Measurements from ENCODE around the gene ARMC9. TPM values are rescaled to one million over a fixed set of nuclear protein-coding genes. Genes with fewer than 3 reads are reported as not detected.
"Not testable (repeated sequence)": the region's sequence is repeated elsewhere in the genome, so short reads cannot be mapped to it uniquely, and the experiment has no call there.

Gene ARMC9
- total RNA-seq, 1 donor from 2014 or later, result 19.2 TPM

GRCh38 chr2:231244382-231245248 is 46.2 kb downstream of the ARMC9 start:
- peak; percentile 24 for DNase-seq (ENCODE audit: low spot score)

- peak; percentile 50 for DNase-seq (ENCODE audit: low spot score)
Measured at GRCh38 chr2:231245249-231246094, 47.0 kb downstream of the ARMC9 start.

- no peak for DNase-seq (ENCODE audit: low spot score)
Measured at GRCh38 chr2:231246171-231246842, 47.9 kb downstream of the ARMC9 start.

- no peak for DNase-seq (ENCODE audit: low spot score)
Measured at GRCh38 chr2:231250146-231250545, 51.7 kb downstream of the ARMC9 start.

GRCh38 chr2:231250698-231251097 is 52.3 kb downstream of the ARMC9 start:
- DNase-seq (ENCODE audit: low spot score), result no peak

GRCh38 chr2:231253292-231253691 is 54.9 kb downstream of the ARMC9 start:
- not testable (repeated sequence) for DNase-seq (ENCODE audit: low spot score)

- DNase-seq (ENCODE audit: low spot score), result no peak
Measured at GRCh38 chr2:231256494-231256893, 58.1 kb downstream of the ARMC9 start.

GRCh38 chr2:231257763-231258162 is 59.3 kb downstream of the ARMC9 start:
- no peak for DNase-seq (ENCODE audit: low spot score)

- DNase-seq (ENCODE audit: low spot score), result no peak
Measured at GRCh38 chr2:231258701-231259100, 60.3 kb downstream of the ARMC9 start.

- no peak for DNase-seq (ENCODE audit: low spot score)
Measured at GRCh38 chr2:231259104-231259503, 60.7 kb downstream of the ARMC9 start.

GRCh38 chr2:231260442-231261208 is 62.2 kb downstream of the ARMC9 start:
- no peak for DNase-seq (ENCODE audit: low spot score)

- DNase-seq (ENCODE audit: low spot score), result no peak
Measured at GRCh38 chr2:231263118-231263831, 64.8 kb downstream of the ARMC9 start.

- DNase-seq (ENCODE audit: low spot score), result peak; percentile 16
Measured at GRCh38 chr2:231270221-231271114, 72.0 kb downstream of the ARMC9 start.

- DNase-seq (ENCODE audit: low spot score), result no peak
Measured at GRCh38 chr2:231272991-231273390, 74.6 kb downstream of the ARMC9 start.

- no peak for DNase-seq (ENCODE audit: low spot score)
Measured at GRCh38 chr2:231276987-231277386, 78.6 kb downstream of the ARMC9 start.

GRCh38 chr2:231277962-231278361 is 79.5 kb downstream of the ARMC9 start:
- no peak for DNase-seq (ENCODE audit: low spot score)

GRCh38 chr2:231278868-231279267 is 80.4 kb downstream of the ARMC9 start:
- no peak for DNase-seq (ENCODE audit: low spot score)

- DNase-seq (ENCODE audit: low spot score), result no peak
Measured at GRCh38 chr2:231280846-231281245, 82.4 kb downstream of the ARMC9 start.

GRCh38 chr2:231284296-231284695 is 85.9 kb downstream of the ARMC9 start:
- no peak for DNase-seq (ENCODE audit: low spot score)

GRCh38 chr2:231286964-231287363 is 88.5 kb downstream of the ARMC9 start:
- no peak for DNase-seq (ENCODE audit: low spot score)

Measured in mucosa of gallbladder (tissue), 1 donor.